ENCODE measurements around the gene YTHDC1. TPM values are rescaled to one million over a fixed set of nuclear protein-coding genes. Genes with fewer than 3 reads are reported as not detected.
"Not testable (repeated sequence)": the region's sequence is repeated elsewhere in the genome, so short reads cannot be mapped to it uniquely, and the experiment has no call there.

The YTHDC1 gene
- polyA plus RNA-seq, 1 donor = 83.5 TPM

- DNase-seq = no peak
Measured at GRCh38 chr4:68287704-68288392, 62.0 kb downstream of the YTHDC1 start.

- no peak for DNase-seq
Measured at GRCh38 chr4:68283714-68284113, 66.2 kb downstream of the YTHDC1 start.

GRCh38 chr4:68283095-68283494, 66.8 kb downstream of the YTHDC1 start:
- DNase-seq = no peak

GRCh38 chr4:68281796-68282740, 67.8 kb downstream of the YTHDC1 start:
- DNase-seq = not testable (repeated sequence)

- no peak for DNase-seq
Measured at GRCh38 chr4:68278029-68278428, 71.9 kb downstream of the YTHDC1 start.

- no peak for DNase-seq
Measured at GRCh38 chr4:68277627-68278026, 72.3 kb downstream of the YTHDC1 start.

GRCh38 chr4:68272860-68273259, 77.0 kb downstream of the YTHDC1 start:
- no peak for DNase-seq

GRCh38 chr4:68272380-68272779, 77.5 kb downstream of the YTHDC1 start:
- DNase-seq = no peak

GRCh38 chr4:68271851-68272357, 78.0 kb downstream of the YTHDC1 start:
- peak; percentile 29 for DNase-seq

GRCh38 chr4:68267433-68267944, 82.4 kb downstream of the YTHDC1 start:
- no peak for DNase-seq

- DNase-seq = no peak
Measured at GRCh38 chr4:68264875-68265565, 84.9 kb downstream of the YTHDC1 start.

Other genes starting within 250 kb of the YTHDC1 start
- gene TMPRSS11F, start 220.2 kb downstream of the YTHDC1 start, polyA plus RNA-seq (ENCODE audit: insufficient read length) = not detected
- 0.08 TPM for gene TMPRSS11B, start 104.4 kb downstream of the YTHDC1 start, polyA plus RNA-seq (ENCODE audit: insufficient read length)
- gene TMPRSS11E, start 97.4 kb upstream of the YTHDC1 start, polyA plus RNA-seq (ENCODE audit: insufficient read length) = not detected
- gene UGT2B17, start 226.2 kb upstream of the YTHDC1 start, polyA plus RNA-seq (ENCODE audit: insufficient read length) = not detected